Measurements from ENCODE around the gene ENHO.
"Not testable (repeated sequence)": the region's sequence is repeated elsewhere in the genome, so short reads cannot be mapped to it uniquely, and the experiment has no call there.

ENHO gene

DNA sequence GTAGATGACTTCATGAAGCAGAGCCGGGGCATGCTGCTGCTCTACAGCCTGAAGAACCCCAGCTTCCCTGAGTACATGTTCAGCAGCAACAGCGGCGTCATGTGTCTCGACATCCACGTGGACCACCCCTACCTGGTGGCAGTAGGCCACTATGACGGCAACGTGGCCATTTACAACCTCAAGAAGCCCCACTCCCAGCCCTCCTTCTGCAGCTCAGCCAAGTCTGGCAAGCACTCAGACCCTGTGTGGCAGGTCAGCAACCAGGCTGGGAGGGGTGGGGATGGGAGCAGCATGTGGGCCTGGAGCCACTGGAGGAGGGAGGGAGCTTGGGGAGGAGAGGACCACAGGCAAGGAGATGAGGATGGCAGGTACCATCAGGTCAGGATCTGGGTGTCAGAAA, 16.2 kb downstream of the ENHO start:
- DNase-seq (ENCODE audit: low read depth) = no peak

DNA sequence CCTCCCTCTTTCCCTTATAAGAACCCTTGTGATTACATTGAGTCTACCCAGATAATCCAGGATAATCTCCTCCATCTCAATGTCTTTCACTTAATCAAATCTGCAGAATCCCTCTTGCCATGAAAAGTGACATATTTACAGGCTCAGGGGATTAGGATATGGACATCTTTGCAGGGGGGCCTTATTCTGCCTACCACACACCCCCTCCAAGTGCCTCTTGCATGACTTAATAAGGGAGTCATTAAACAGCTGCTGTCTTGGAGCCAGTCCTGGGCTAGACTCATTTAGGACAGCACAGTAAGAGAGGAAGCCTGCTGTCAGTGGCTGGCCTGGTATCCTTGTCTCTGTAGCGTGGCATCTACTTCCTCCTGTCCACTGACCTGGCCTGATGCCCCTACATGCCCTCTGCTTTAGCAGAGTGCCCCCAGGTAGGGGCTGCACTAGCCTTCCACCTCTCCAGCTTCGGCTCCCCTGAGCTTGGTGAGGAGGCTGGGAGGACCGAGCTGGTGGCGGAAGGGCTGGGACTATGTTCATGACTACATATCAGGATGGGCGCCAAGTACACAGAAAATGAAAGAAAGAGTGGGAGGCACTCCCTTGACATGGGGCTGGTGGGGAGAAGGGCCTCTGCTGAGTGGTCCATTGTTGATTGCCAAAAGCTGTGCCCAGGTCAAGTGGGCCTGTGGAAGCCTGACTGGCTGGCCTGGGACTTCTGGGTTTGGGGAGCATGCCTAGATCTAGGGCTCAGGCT, 17.2 kb downstream of the ENHO start:
- DNase-seq (ENCODE audit: low read depth) = no peak

DNA sequence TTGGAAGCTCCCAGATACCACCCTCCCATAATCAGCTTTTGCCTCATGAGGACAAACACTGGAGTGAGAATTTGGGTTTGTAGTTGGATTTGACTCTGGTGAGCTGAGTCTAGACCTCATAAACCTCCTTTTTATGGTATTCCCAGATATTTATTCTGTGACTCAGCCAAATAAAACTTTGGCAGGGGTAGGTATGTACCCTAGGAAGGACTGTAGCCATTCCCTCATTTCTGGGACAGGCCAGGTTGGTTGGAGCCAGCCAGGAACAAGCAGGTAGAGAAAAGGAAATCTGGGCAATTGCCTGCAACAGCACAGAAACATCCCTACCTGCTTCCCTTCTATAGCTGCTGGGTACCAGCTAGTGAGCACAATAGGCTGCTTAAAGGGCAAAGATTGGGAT, 19.4 kb downstream of the ENHO start:
- no peak for DNase-seq (ENCODE audit: low read depth)

DNA sequence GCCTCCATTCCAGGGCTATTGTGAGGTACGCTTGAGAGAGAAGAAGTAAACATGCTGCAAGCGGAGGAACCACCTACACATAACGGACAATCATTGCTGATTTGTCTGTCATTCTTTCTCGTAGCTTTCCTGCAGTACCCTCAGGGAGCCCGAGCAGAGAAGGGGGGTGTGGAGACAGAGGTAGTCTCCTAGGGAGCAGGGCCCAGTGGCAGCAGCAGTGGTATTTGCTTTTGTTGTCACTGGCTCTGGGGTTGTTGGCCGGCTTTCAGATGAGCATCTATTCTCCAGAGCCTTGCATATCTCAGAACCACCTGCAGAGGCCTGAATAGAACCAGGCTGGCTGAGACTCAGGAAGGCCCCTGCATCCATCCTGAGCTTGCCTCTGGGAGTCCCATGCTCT, 19.9 kb downstream of the ENHO start:
- DNase-seq (ENCODE audit: low read depth) = no peak

DNA sequence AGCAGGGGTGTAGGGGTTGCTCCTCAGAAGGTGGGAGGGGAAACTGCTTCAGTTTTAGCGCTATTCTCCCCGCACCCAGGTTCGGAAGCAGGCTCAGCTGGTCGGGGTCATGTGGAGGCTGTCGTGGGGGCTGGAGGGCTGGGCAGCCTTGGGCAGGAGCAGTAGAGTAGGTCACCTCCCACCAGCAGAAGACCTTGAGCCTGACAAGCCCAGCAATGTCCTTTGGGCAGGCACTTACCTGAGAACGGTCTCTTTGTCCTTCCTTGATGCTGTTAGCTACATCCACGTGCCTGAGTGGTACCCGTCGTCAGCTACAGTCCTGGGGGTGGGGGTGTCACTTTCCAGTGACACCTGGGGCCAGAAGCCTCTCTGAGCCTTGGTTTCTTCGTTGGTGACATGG, 20.3 kb downstream of the ENHO start:
- no peak for DNase-seq (ENCODE audit: low read depth)

DNA sequence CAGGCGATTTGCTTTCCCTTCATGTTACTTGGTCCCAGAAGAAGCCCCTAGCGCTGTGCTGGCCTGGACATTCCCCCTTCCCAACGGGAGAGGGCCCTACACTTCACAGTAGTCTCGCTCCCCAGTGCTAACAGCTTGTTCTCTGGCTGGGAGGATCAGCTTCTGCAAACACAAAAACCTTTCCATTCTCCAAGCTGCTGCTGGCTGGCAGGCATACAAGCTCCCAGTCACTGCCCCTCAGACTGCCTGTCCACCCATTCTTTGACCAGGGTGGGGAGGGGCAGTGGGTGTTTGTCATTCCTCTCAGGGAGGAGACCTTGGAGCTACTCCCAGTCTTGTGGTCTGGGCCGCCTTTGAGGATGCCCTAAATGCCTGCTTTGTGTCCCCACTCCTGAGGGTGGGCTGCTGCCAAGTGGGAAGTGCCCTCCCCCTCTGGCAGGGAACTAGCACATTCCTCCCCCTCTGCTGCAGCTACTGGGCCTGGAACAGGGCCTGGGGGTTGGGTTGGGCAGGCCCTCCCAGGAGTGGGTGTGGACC, 20.8 kb downstream of the ENHO start:
- DNase-seq (ENCODE audit: low read depth) = peak; percentile 14

DNA sequence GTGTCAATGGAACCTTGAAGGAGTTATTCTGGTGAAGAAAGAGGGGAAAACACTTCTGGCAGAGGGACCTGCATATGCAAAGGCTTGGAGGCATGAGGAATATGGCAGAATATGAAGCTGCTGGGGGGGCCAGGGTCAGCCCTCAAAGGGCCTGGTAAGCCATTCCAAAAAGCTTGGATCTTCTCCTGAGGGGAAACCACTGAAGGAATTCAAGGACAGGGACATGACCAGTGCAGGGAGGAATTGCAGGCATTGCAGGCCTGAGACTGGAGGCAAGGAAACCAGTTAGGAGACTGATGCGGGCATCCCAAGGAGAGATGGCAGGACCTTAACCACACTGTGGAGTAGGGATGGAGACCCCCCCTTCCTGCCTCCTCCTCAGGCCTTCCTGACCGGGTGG, 21.4 kb downstream of the ENHO start:
- no peak for DNase-seq (ENCODE audit: low read depth)

DNA sequence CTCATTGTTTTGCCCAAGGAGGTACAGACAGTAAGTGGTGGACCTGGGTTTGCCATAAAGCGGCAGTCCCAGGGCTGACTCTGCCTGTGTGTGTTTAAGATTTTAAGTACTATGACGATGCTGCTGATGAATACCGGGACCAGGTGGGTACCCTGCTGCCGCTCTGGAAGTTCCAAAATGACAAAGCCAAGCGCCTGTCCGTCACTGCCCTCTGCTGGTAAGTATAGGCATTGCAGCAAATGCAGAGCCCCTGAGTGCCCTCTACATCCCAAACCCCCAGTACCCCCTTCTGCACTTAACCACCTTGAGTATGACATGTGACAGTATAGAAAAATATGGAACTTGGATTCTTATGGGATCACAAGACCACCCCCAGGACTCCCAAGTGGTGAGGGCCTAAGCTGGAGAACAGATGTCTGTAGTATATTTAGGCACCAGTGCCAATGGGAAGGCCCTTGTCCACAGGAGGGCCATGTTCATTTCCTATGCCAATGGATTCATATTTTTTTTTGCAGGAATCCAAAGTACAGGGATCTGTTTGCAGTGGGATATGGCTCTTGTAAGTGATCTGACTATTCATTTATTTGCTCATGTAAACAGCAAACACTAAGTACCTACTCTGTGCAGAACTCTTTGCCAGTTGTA, 22.0 kb downstream of the ENHO start:
- DNase-seq (ENCODE audit: low read depth) = no peak

DNA sequence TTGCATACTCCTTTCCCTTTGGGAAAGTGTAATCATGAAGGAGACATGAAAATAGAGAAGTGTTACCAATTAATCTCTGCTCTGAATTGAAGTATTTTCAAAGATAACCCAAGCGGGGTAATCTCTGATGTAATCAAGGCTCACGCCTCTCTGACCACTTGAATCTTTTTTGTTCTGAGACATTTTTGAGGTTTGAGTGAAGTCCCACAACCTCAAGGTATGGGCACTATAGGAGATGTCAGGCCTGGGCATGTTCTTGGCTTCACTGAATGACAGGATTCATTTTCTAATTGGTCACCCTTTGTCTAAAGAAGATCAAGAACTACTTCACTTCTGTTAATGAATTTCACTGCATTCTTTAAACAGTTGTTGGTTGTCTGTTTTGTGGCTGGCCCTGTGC, 23.7 kb downstream of the ENHO start:
- no peak for DNase-seq (ENCODE audit: low read depth)

DNA sequence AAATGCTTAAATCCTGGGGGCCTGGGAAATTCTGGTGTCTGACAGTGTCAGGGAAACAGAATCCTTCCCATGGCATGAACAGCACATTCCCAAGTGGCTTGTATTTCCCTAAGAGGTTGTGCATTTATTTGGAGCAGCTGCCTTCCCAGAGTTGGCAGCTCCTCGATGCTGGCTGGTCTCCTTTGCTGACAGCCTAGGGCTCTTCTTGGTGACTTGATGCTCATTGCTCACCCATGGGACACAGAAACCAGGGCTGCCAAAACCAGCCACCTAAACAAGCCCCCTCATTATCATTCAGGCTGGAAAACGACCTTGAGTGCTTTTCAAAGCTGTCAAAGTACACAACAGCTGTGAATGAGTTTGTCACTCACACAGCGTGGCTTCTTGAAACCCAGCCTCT, 24.2 kb downstream of the ENHO start:
- no peak for DNase-seq (ENCODE audit: low read depth)

DNA sequence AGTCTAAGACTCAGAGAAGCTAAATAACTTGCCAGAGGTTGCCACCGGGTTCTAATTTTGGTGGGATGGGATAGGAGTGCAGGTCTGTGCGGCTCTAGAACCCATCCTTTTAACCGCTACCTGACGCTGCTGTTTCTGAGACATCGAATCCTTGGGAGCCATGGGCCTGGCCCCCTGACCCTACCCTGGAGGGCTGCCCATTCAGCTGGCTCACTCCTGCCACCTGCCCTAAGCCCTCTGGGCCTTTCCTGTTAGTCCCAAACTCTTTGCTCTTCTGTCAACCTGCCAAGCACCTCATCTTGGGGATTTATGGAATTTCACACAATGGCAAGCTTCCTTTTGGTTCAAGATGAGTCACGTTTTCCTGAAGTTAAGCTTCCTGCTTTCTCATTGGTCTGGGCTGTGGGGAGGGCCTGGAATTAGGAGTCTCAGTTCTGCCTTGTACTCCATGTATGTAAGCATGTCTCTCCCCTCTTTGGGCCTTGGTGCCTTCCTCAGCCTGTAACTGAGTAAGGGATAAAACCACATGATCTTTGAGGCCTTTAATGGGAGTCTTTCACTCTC, 26.6 kb downstream of the ENHO start:
- no peak for DNase-seq (ENCODE audit: low read depth)

DNA sequence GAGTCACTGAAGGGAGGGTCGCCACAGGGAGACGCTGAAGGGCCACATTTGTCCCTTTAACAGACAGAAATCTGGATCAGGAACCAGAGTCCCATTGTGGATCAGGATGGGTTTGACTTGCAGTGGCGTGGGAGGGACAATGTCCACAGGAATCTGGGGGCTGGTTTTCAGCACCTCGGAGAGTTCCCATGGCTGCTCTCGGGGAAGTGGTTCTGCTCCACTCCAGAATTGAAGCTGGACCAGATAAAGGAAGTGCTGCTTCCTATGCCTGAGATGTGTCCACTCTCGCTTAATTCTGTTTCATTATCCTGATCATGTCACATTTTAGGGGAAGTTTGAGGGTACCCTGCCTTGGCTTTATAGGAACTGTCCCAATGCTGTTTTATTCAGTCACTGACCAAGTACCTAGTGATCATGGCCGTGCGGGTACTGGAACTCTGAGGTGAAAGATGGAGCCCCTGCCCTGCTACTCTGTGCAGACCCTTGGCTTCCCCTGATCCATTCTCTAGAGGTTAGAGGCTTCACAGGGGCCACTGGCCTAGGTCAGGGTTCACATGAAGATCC, 28.7 kb downstream of the ENHO start:
- DNase-seq (ENCODE audit: low read depth) = peak; percentile 12

DNA sequence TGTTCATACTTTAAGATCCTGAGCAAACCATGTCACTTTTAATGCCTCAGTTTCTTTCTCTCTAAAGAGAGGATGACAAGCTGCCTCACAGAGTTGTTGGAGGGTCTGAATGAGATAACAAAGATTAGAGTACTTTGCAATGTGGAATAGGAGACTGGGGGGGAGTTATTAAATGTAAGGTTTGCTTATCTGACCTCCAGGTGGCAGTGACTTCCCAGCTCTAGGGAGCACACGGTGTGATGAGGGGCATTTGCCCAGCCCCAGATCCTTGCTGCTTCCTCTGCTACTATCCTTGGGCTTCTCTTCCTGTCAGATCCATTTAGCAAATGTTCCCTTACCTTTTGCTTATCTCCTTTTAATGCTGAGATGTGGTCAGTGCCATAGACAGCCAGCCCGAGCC, 30.7 kb downstream of the ENHO start:
- DNase-seq (ENCODE audit: low read depth) = no peak

DNA sequence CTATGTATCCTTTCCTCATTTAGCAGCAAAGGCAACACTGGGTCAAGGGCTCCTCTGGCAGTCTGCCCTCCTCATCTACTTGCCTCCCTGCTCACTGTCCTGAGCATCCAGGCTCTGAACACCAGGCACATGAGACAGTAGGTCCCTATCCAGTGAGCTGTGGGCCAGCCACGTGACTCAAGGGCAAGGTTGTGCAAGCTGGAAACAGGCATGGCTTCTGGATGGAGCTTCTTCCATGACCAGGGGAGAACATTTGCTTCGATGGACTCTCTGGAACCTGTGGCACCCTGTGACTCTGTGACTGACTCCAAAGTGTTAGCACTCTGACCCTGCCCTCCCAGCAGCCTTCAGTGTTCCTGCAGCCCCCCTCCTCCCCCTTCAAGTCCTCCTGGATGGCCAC, 31.2 kb downstream of the ENHO start:
- no peak for DNase-seq (ENCODE audit: low read depth)

DNA sequence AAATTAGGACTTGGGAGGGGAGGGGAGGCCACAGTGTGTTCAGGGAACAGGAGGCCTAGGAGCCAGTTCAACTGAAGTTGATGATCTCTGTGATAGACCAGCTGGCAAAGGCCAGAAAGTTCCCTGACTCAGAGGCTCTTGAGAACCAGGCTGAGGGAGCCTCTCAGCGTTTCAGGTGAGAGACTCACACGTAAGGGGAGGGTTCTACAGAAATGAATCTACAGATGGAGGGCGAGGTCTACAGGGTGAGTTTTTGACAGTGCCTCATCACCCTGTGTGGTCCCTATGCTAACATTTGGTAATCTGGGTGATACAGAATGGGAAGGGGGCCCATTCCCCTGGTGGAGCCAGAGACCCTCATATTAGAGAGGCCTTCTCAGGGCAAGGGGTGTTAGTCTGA, 32.0 kb downstream of the ENHO start:
- DNase-seq (ENCODE audit: low read depth) = no peak

DNA sequence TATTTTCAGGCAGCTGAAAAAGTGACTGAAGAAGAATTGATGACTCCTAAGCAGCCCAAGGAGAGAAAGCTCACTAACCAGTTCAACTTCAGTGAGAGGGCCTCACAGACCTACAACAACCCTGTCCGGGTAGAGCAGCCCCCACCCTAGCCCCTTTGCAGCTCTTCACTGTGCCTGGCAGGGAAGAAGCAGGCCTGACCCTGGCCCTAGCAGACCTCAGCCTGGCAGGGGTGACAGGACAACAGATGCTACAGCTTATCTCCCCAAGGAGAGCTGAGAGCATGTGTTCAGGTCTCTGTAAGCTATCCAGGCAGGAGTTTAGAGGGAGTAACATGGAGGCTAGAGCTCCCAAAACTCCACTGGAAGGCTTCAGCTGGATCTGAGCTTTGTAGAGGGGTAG, 32.4 kb downstream of the ENHO start:
- no peak for DNase-seq (ENCODE audit: low read depth)

DNA sequence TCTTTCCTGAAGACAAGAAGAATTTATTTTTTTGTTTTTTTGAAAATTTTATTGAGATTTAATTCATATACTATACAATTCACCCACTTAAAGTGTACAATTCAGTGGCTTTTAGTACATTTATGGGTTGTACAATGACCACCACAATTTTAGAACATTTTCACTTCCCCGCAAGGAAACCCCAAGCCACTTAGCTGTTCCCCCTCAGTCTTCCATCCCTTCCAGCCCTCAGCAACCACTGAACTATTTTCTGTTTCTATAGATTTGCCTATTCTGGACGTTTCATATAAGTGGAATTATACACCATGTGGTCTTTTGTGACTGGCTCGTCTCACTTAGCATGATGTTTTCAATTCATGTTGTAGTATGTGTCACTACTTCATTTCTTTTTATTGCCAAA, 36.2 kb downstream of the ENHO start:
- DNase-seq (ENCODE audit: low read depth) = no peak

DNA sequence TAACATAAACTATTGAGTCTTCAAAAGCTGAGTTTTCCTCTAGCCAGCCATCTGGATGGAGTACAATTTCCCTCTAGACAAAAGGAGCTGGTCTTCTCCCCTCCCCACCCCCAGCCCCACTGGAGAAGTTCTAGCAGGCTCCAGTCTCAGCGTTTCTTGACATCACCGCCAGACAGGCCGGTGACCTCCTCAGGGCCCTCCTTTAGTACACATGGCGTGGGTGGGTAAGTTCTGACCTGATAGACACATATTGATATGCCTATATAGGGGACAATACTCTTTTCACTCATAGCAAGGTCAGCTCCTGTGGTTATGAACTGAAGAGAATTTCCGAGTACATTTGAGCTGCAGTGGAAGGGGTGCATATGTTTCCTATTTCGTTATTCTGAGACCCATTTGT, 37.0 kb downstream of the ENHO start:
- DNase-seq (ENCODE audit: low read depth) = no peak

DNA sequence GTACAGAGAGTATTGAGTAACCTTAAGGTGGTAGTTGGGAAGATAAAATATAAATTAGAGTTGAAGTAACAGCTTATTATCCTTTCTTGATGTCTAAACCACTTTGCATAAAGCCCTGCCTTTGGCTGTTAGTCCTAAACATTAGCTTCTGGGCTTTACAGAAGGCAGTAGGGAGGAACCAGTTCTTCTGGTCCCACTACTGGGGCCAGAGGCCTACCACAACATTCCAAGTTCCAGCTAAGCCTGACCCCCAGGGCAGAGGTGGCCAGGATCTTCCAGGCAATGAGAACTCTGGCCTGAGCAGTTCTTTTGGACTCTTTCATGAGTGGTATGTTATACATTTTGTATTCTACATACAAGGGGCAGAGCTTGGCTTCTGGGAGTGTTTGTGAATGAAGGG, 38.1 kb downstream of the ENHO start:
- no peak for DNase-seq (ENCODE audit: low read depth)

DNA sequence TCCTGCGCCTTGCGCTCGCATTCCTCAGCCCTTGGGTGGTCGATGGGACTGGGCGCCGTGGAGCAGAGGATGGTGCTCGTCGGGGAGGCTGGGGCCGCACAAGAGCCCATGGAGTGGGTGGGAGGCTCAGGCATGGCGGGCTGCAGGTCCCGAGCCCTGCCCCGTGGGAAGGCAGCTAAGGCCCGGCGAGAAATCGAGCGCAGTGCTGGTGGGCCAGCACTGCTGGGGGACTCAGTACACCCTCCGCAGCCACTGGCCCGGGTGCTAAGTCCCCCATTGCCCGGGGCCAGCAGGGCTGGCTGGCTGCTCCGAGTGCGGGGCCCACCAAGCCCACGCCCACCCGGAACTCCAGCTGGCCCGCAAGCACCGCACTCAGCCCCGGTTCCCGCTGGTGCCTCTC, 40.0 kb downstream of the ENHO start:
- DNase-seq (ENCODE audit: low read depth) = not testable (repeated sequence)

DNA sequence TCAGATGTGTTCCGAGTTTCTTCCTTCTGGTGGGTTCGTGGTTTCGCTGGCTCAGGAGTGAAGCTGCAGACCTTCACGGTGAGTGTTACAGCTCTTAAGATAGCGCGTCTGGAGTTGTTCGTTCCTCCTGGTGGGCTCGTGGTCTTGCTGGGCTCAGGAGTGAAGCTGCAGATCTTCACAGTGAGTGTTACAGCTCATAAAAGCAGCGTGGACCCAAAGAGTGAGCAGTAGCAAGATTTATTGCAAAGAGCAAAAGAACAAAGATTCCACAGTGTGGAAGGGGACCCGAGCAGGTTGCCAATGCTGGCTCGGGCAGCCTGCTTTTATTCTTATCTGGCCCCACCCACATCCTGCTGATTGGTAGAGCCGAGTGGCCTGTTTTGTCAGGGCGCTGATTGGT, 41.2 kb downstream of the ENHO start:
- DNase-seq (ENCODE audit: low read depth) = not testable (repeated sequence)

DNA sequence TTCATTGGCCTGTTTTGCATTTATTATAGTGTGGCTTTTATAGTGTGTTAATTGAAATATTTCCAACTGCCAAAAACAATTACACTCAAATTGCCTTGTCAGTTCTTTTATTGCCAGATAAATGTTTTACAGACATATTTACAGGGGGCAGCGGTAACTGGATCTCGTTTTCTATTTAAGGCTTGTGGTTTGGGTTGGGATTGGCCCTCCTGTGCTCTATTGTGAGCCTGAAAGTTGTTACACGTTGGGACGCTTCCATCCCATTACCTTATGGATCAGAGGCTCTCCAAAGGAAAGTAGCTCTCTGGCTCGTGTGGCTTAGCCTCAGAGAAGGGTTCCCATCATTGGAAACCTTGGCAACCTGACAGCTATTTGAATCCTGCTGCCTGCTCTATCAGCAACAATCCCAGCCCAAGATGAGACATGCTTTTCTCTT, 43.3 kb downstream of the ENHO start:
- DNase-seq (ENCODE audit: low read depth) = no peak

DNA sequence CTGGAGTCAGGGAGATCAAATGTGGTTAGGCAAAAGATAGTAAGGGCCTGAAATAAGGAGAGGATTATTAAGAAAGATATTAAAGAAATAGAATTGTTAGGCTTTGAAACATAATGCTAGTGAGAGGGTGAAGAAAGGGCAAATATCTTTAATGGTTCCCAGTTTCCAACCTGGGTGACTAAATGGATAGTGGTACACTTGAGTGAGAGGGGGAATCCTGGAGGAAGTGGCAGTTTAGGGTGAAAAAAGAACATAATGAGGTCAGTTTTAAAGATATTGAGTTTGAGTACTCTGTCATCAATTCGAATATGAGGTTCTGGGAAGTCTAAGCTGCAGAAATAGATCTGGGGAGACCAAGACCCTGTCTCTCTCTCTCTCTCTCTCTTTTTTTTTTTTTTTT, 45.2 kb downstream of the ENHO start:
- no peak for DNase-seq (ENCODE audit: low read depth)
